ENCODE results near the gene TJP2.
"Not testable (repeated sequence)": the region's sequence is repeated elsewhere in the genome, so short reads cannot be mapped to it uniquely, and the experiment has no call there.

TJP2 gene

DNA sequence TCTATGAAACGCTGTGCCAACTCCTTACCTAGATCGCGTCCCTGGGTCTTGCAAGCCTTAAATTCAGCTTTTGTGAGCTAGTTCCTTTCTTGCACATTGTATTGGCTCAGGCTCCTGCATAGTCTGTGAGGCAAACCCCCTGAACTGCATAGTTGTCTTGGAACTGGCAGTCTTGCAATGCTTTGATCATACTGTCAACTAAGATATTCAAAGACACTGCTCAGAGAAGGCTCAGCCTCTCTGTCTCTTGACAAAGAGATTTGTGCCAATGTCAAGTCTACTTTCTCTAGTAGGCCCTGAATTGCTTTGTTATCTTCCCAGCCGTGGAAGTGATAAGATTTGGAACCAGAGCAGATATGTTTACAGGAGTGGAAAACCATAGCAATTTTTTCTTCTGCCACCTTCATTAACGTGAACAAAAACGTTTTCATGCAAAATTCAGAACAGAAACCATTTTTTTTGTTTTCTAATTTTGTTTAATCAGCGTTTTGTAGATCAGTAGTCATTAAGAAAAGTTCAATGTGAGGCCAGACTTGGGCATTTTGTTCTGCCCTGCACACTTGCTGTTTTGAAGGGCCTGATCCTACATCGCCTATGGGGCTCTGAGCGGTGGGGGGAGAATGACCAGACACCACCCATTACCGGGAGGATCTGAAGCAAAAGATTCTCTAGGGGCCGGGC, 123.4 kb downstream of the TJP2 start:
- no peak for DNase-seq

GRCh38 chr9:69299315-69299714, 125.2 kb downstream of the TJP2 start:
- no peak for DNase-seq

- no peak for DNase-seq
Measured at GRCh38 chr9:69299826-69300225, 125.7 kb downstream of the TJP2 start.

- no peak for DNase-seq
Measured at GRCh38 chr9:69303331-69303730, 129.3 kb downstream of the TJP2 start.

- DNase-seq, result not testable (repeated sequence)
Measured at GRCh38 chr9:69306895-69307445, 132.9 kb downstream of the TJP2 start.

DNA sequence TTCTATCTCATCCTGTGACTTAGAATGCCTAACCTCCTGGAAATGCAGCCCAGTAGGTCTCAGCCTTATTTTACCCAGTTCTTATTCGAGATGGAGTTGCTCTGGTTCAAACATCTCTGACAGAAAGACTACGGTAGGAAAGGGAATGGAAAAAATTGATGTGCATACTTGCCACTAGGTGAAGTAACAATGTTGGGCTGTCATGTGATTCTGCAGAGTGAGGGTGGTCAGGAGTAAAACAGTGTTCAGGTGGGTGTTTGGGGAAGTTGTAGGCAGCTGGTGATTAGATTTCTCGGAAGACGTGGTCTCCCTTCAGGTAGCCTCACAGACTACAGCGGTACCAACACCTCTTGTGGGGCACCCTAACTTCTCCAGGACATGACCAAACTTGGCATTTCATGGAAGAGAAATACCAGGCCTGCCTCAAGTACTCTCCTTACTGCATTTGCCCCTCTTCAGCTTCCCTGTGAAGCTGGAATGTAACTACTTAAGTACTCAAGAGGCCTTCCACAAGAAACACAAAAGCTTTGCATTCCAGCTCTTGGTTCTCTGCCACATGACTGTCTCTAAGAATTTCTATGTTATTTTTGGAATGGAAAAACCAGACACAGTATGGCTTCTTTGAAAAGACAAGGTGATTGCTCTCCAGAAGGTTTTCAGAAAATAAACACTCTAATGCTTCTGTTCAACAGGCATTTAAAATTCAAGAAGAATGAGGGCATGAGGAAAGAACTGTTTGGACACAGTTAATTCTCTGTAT, 133.5 kb downstream of the TJP2 start:
- DNase-seq, result no peak

DNA sequence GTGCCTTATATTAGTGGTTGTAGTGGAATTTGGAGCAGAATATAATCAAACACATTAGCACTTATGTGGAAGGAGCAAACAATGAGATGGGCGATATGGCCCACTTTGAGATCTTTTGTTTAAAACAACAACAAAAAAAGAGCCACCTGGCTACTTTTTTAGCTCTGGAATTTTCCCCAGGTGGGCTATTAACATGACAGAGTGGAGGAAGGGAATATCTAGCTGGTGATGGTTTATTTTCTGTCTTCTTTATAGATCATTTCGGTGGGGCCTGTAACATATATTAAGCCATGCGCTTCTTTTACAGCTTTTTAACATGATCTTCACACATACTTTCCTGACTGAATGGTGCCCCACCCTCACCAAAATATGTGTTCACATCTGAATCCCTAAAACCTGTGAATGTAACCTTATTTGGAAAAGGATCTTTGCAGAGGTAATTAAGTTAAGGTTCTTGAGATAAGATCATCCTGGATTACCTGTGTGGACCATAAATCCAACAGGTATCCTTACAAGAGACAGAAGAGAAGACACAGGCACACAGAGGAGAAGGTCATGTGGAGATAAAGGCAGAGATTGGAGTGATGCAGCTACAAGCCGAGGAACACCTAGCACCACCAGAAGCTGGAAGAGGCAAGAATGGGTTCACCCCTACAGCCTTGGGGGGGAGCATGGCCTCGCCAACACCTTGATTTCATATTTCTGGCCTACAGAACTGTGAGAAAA, 134.3 kb downstream of the TJP2 start:
- DNase-seq, result no peak

- DNase-seq, result no peak
Measured at GRCh38 chr9:69313175-69313574, 139.1 kb downstream of the TJP2 start.

- no peak for DNase-seq
Measured at GRCh38 chr9:69314547-69314946, 140.5 kb downstream of the TJP2 start.

DNA sequence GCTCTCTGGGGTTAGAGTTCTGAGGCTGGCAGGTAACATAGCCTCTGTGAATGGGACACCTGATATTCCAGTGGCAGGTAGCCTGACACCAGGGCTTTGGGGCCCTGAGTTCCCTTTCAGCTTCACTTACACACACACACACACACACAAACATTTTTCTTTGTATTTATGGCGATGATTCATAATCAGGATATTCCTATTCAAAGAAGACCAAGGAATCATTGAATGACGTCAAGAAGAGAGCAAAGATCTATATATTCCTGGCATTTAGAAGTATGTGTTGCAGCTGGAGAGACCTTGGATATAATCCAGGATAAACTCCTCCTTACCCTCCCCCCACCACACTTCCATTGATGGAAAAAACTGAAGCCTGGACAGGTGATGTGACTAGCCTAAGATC, 143.0 kb downstream of the TJP2 start:
- no peak for DNase-seq

DNA sequence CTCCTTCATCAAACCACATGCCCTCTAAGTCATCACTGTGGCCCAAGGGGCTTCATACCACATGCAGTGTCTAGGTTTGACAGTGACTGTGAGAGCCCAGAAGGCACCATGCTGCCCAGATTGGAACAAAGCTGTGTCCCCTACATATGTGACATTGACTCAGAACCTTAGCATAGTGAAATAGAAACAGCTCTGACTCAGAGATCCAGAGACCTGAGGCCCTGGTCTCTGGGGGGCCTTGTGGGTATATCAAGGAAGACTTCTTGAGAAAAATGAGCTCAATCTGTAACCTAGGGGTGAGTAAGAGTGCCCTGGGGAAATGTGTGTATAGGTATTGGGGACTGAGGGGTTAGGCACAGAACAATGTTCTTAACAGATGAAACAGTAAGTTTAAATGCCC, 143.8 kb downstream of the TJP2 start:
- DNase-seq, result no peak

DNA sequence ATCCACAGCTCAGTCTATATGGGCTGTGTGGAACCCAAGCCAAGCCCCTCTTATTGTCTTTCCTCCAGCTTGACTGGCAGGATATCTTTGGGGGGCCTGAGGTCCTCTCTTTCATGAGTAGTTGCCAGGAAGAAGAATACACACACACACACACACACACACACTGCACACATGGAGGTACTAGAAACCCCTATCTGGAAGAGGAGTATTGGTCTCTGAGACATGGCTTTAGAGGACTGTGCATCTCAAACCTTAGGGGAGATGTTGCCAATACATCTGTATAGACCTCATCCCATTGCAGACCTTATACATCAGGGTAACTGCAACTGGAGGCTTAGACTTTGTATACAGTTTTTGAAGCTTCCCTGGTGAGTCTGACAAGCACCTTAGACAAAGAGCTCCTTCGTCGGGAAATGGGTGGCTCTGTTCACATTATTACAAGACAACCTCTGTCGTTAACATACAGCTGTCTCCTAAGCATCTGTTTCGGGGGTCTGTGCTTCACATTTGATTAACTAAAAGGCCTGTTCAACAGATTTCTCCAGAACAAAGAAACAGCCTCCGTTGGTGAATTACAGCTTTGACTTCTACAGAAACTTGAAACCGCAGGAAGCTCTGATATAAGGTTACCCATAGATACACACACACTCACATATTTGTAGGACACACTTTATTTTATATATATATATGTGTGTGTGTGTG, 145.4 kb downstream of the TJP2 start:
- no peak for DNase-seq

DNA sequence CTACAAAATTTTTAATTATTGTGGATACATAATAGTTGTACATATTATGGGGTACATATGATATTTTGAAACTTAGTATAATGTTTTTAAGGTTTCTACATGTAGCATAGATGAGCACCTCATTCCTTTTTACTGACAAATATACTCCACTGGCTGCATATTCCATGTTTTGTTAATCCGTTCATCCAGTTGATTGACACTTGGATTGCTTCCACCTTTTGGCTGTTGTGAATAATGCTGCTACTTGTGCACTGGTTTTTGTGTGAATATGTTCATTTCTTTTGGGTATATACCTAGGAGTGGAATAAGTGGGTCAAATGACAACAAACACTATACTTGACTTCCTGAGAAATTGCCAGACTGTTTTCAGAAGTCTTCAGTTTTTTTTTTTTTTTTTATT, 148.2 kb downstream of the TJP2 start:
- no peak for DNase-seq

DNA sequence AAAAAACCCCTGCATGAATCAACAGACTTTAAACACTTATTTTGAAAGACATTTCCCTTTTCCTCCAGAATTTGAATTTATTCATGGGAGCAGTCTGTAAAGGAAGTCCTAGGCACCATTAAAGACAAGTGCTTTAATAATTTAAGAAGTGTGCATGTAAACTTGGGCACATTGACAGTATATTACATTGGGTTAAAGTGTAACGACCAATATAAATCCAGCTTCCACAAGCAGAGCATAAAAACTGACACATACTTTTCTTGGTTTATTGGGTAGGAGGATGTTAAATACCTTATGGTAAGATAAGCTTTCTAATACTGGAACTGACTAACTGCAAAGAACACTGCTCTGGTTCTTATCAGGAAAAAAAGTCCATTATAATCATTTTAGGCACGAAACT, 149.8 kb downstream of the TJP2 start:
- DNase-seq, result no peak
